Esophagus squamous epithelium (tissue), 4 donors: ENCODE data around the gene STRA8.

Source experiments
- CTCF ChIP-seq, 6 experiments: fragments of 450-650 bp in 4 of 6; fragments of 200-600 bp in 2 of 6; sonication (generic) in 2 of 6; IDR thresholded peaks; one replicate each; pipeline ENCODE4 v1.5.1; 2016 to 2019; ENCODE audit warnings: antibody characterized with exemption in 6 of 6, mild to moderate bottlenecking in 4 of 6, moderate library complexity in 4 of 6
- POLR2A ChIP-seq, 4 donors: fragments of 450-650 bp; IDR thresholded peaks; one replicate each; pipeline ENCODE4 v1.6.1; 2017; ENCODE audit warnings: antibody characterized with exemption in 4 of 4, mild to moderate bottlenecking in 4 of 4, moderate library complexity in 3 of 4

GRCh38 chr7:135188298-135188984 is 45.2 kb upstream of the STRA8 start:
- TF ChIP-seq CTCF (IDR thresholded peaks at IDR 0.05), result no peak
- TF ChIP-seq POLR2A (IDR thresholded peaks at IDR 0.05), result no peak
